Peyer's patch (tissue), 4 donors: ENCODE results near the gene TPBG. TPM values are rescaled to one million over a fixed set of nuclear protein-coding genes. Genes with fewer than 3 reads are reported as not detected.

Source experiments
- DNase-seq, 3 donors: peaks; one replicate each; pipeline ENCODE4 v3.0.0-alpha.2; 2017 to 2019
- H3K27ac ChIP-seq, 4 donors: fragments of 200-600 bp; sonication (generic); one replicate each; pipeline ENCODE4 v1.5.1; 2016 to 2019
- H3K27me3 ChIP-seq, 2 donors: fragments of 200-600 bp; sonication (generic); one replicate each; pipeline ENCODE4 v1.5.1; 2019
- H3K36me3 ChIP-seq, 3 donors: fragments of 200-600 bp; sonication (generic); one replicate each; pipeline ENCODE4 v1.5.1; 2016 to 2019
- H3K4me1 ChIP-seq, 4 donors: fragments of 200-600 bp; sonication (generic); one replicate each; pipeline ENCODE4 v1.5.1; 2016 to 2019
- H3K4me3 ChIP-seq, 4 donors: fragments of 200-600 bp; sonication (generic); 1 replicate in 3 of 4; 2 replicates in 1 of 4; pipeline ENCODE4 v1.5.1; 2016 to 2019; ENCODE audit warnings: mild to moderate bottlenecking in 1 of 4
- H3K9me3 ChIP-seq, 4 donors: fragments of 200-600 bp; sonication (generic); one replicate each; pipeline ENCODE4 v1.5.1; 2016 to 2019; ENCODE audit warnings: mild to moderate bottlenecking in 1 of 4
- CTCF ChIP-seq, 6 experiments: fragments of 450-650 bp in 4 of 6; fragments of 200-600 bp in 2 of 6; sonication (generic) in 1 of 6; IDR thresholded peaks; one replicate each; pipeline ENCODE4 v1.5.1; 2017 to 2019; ENCODE audit warnings: antibody characterized with exemption in 6 of 6, mild to moderate bottlenecking in 3 of 6, moderate library complexity in 1 of 6
- POLR2A ChIP-seq, 2 donors: fragments of 450-650 bp; IDR thresholded peaks; one replicate each; pipeline ENCODE4 v1.5.1; 2017; ENCODE audit warnings: antibody characterized with exemption in 2 of 2, mild to moderate bottlenecking in 2 of 2, moderate library complexity in 2 of 2
- total RNA-seq, 4 donors: library from RNA; depleted of rRNA; stranded (reverse); fragments of >200 nt; gene quantifications; one replicate each; pipeline ENCODE4 v1.1.0, GENCODE V29; 2016

Gene TPBG
- total RNA-seq, 4 donors from 2014 or later, result 6.8 to 14.5 (median 10.7) TPM

GRCh38 chr6:82396964-82397751 is 33.5 kb downstream of the TPBG start:
- TF ChIP-seq CTCF (IDR thresholded peaks at IDR 0.05) (no peak), POLR2A (IDR thresholded peaks at IDR 0.05) (no peak)
- DNase-seq, result no peak

GRCh38 chr6:82397962-82398692 is 34.5 kb downstream of the TPBG start:
- no peaks in the 10 kb centered on the region for H3K36me3 ChIP-seq
- H3K4me1 ChIP-seq, result no peaks in the 10 kb centered on the region
- no peaks in the 10 kb centered on the region for H3K9me3 ChIP-seq
- no peaks in the 10 kb centered on the region for H3K27me3 ChIP-seq
- TF ChIP-seq POLR2A (IDR thresholded peaks at IDR 0.05) (no peak), CTCF (IDR thresholded peaks at IDR 0.05) (no peak)
- no peak overlapping the region for H3K4me3 ChIP-seq
- no peak for DNase-seq
- H3K27ac ChIP-seq, result no peak overlapping the region

More at GRCh38 chr6:82396964-82397751, 33.5 kb downstream of the TPBG start:
- Histone ChIP-seq H3K9me3 (no peaks in the 10 kb centered on the region), H3K27ac (no peak overlapping the region), H3K27me3 (no peaks in the 10 kb centered on the region), H3K4me3 (no peak overlapping the region), H3K4me1 (no peaks in the 10 kb centered on the region), H3K36me3 (no peaks in the 10 kb centered on the region)

- Histone ChIP-seq H3K27me3 (no peaks in the 10 kb centered on the region), H3K4me1 (no peaks in the 10 kb centered on the region), H3K27ac (no peak overlapping the region), H3K9me3 (no peaks in the 10 kb centered on the region), H3K4me3 (no peak overlapping the region), H3K36me3 (no peaks in the 10 kb centered on the region)
- DNase-seq, result no peak
- TF ChIP-seq POLR2A (IDR thresholded peaks at IDR 0.05), result no peak
- no peak for TF ChIP-seq CTCF (IDR thresholded peaks at IDR 0.05)
Observed at GRCh38 chr6:82408952-82409431, 45.4 kb downstream of the TPBG start.

GRCh38 chr6:82410151-82410648 is 46.6 kb downstream of the TPBG start:
- no peaks in the 10 kb centered on the region for H3K36me3 ChIP-seq
- no peak for TF ChIP-seq POLR2A (IDR thresholded peaks at IDR 0.05)
- no peak overlapping the region for H3K27ac ChIP-seq
- H3K4me1 ChIP-seq, result no peaks in the 10 kb centered on the region
- H3K4me3 ChIP-seq, result no peak overlapping the region
- no peaks in the 10 kb centered on the region for H3K27me3 ChIP-seq
- DNase-seq, result no peak
- no peaks in the 10 kb centered on the region for H3K9me3 ChIP-seq

GRCh38 chr6:82413868-82414267 is 50.3 kb downstream of the TPBG start:
- Histone ChIP-seq H3K9me3 (no peaks in the 10 kb centered on the region), H3K27ac (no peak overlapping the region), H3K4me3 (no peak overlapping the region), H3K36me3 (no peaks in the 10 kb centered on the region), H3K4me1 (no peaks in the 10 kb centered on the region), H3K27me3 (no peaks in the 10 kb centered on the region)
- no peak for DNase-seq
- TF ChIP-seq CTCF (IDR thresholded peaks at IDR 0.05) (no peak), POLR2A (IDR thresholded peaks at IDR 0.05) (no peak)

GRCh38 chr6:82415820-82416219 is 52.2 kb downstream of the TPBG start:
- no peaks in the 10 kb centered on the region for H3K36me3 ChIP-seq
- no peak for TF ChIP-seq POLR2A (IDR thresholded peaks at IDR 0.05)
- no peak for TF ChIP-seq CTCF (IDR thresholded peaks at IDR 0.05)
- no peak overlapping the region for H3K27ac ChIP-seq
- H3K27me3 ChIP-seq, result no peaks in the 10 kb centered on the region
- no peaks in the 10 kb centered on the region for H3K9me3 ChIP-seq
- no peak overlapping the region for H3K4me3 ChIP-seq
- H3K4me1 ChIP-seq, result no peaks in the 10 kb centered on the region
- no peak for DNase-seq
